Activated CD4-positive, CD25-positive, alpha-beta regulatory T cell treated with anti-CD3 and anti-CD28 coated beads, Interleukin-2, amount 50 U/mL, for 72 hours (primary cell): ENCODE results near the gene SNRNP48.

ENCODE experiments used
- DNase-seq: peaks from one replicate; pipeline ENCODE4 v3.0.0; 2021

SNRNP48 gene

GRCh38 chr6:7647504-7647903 lies 57.5 kb downstream of the SNRNP48 start:
- no peak for DNase-seq

DNA sequence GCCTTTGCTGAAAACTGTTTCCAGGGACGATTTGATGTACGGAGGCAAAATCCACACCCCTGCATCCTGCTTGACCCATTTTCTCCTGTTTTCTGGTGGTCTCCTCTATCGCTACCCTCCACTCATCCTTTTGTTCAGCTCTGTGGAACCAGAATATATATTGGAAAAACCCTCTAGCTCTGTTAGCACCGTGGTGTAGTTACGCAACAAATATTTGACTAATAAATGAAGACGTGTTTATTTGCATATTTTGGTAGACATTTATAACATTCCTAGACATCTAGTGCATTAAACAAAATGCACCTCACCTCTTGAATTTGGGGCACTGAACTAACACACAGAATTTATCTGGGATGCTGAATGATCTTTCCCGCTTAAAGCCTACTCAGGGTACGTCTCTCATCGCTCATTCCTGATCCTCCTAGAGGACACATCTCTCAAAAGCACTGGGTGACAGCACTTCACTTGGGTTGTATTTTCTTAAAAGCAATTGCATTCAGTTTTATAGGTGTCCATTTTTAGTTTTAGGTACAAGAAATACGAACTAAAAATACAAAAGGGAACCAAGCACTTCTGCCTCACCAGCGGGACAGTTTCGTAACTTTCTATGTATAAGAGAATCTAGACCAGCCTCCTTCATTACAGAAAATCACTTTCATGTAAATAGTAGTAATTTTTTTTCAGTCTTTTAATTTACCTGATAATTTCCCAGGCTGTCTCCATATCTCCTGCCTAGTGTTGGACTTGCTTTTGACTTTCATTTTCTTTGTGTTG lies 59.2 kb downstream of the SNRNP48 start:
- DNase-seq, result no peak

- DNase-seq, result no peak
Measured at GRCh38 chr6:7650878-7651277, 60.9 kb downstream of the SNRNP48 start.

DNA sequence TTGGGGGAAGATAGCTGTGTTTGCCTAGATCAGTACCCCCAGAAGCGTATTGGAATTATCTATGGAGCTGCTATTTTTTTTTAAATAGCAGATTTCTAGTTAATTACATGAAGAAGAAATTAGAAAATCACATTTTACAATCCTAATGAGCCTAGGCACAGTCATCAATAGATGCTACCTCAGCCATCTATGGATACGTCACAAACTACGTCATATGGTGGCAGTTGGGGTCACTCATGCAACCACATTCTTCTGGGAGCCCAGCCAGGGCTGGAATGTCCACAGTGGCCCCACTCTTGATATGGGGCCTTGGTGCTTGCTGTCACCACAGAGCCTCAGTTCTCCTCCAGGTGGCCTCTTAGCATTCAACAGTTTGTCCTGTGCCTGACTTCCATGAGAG lies 63.0 kb downstream of the SNRNP48 start:
- DNase-seq, result no peak

- DNase-seq, result no peak
Measured at GRCh38 chr6:7656355-7656754, 66.4 kb downstream of the SNRNP48 start.

GRCh38 chr6:7658543-7658942 lies 68.5 kb downstream of the SNRNP48 start:
- DNase-seq, result no peak

GRCh38 chr6:7661364-7661763 lies 71.4 kb downstream of the SNRNP48 start:
- no peak for DNase-seq
